Measurements from ENCODE around the gene ID1.
"Not testable (repeated sequence)": the region's sequence is repeated elsewhere in the genome, so short reads cannot be mapped to it uniquely, and the experiment has no call there.

The ID1 gene

GRCh38 chr20:31638317-31638716 lies 33.2 kb downstream of the ID1 start:
- DNase-seq (ENCODE audit: low read depth) = no peak

DNA sequence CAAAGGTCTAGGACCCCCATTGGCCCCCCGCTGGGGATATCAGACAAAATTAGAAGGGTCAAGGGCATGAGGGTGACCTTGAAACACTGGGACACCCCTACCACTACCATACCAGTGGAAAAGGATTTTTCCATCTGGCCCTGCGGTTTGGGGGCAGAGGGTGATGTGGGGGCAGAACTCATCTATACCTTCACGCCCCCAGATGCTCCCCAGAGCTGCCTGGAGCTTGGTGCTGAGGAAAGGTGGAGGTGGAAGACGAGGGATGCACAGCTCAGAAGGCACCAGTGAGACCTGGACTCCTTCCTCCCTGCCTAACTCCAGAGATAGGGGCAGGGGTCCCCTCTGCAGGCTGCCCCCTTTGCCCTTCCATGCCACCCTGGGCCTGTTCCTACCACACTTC lies 33.7 kb downstream of the ID1 start:
- no peak for DNase-seq (ENCODE audit: low read depth)

DNA sequence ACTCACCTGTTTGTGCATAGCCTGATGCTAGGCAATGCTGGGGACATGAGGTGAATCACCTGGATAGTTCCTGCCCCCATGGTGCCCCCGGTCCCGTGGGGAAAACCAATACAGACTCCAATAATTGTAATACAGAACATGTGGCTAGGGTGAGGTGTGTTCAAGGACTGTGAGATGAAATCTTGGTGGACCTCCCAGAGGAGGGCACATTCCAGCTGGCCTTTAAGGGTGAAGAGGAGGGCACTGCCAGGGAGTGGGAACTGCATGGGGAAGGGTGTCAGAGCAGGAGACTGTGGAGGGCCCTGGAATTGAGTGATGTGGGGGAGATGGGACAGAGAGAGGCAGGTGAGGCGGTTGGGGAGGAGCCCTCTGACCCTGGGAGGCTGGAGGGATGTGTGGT lies 35.2 kb downstream of the ID1 start:
- DNase-seq (ENCODE audit: low read depth) = no peak

DNA sequence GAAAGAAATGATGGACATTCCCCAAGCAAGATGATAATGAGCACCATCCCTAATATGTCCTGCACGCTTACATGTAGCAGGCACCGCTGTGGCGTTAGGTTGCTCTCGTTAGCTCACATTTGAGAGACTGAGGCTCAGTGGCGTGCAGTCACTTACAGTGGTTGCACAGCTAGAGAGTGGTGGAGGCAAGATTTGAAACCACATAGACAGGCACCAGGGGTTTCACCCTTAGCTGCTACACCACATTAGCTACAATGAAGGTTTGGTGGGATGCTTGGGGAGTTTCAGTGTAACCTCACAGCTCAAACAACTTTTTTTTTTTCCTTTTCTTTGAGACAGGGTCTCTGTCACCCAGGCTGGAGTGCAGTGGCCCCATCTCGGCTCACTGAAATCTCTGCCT lies 36.3 kb downstream of the ID1 start:
- DNase-seq (ENCODE audit: low read depth) = no peak

GRCh38 chr20:31642837-31643236 lies 37.7 kb downstream of the ID1 start:
- DNase-seq (ENCODE audit: low read depth) = no peak

DNA sequence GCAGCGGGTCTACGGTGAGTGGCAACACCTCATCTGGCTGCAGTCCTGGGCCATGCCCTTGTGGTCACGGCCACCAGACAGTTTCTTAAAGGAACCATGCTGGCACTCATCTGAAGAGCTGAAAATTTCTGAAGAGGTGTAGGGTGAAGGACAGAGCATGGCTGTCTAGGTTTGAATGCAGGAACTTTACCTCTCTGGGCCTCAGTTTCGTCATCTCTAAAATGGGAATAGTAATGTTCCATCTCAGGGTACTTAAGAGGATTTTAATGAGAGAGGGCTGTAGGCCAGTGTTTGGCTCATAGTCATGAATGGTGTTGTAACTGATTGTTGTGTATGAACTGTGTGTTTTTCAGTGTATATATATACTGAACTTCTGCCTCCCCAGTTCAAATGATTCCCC lies 38.4 kb downstream of the ID1 start:
- DNase-seq (ENCODE audit: low read depth) = no peak

GRCh38 chr20:31644701-31645100 lies 39.6 kb downstream of the ID1 start:
- no peak for DNase-seq (ENCODE audit: low read depth)

DNA sequence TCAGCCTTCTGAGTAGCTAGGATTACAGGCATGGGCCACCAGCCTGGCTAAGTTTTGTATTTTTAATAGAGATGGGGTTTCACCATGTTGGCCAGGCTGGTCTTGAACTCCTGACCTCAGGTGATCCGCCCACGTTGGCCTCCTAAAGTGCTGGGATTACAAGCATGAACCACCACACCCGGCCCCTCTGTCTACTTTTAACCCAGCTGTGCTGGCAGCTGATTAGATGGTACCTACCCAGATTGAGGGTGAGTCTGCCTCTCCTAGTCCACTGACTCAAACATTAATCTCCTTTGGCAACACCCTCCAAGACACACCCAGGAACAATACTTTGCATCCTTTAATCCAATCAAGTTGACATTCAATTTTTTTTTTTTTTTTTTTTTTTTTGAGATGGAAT lies 43.0 kb downstream of the ID1 start:
- not testable (repeated sequence) for DNase-seq (ENCODE audit: low read depth)

GRCh38 chr20:31652917-31653396 lies 47.9 kb downstream of the ID1 start:
- no peak for DNase-seq (ENCODE audit: low read depth)

DNA sequence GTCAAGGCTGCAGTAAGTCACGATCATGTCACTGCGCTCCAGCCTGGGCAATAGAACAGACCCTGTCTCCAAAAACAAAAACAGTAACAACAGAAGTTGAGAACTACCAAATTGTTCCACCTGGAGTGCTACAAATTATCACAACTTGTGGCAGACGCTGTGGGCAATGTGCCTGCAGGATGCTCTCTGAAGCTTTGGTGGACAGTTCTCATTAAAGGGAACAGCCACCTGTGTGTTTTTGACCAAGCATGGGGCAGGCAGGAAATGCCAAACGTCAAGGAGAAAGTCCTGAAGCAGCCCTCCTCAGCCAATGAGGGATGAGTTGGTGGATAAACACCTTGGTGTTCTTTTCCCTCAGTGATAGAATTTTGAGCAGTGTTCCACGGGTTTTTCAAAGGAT lies 48.5 kb downstream of the ID1 start:
- no peak for DNase-seq (ENCODE audit: low read depth)

GRCh38 chr20:31654534-31654933 lies 49.4 kb downstream of the ID1 start:
- no peak for DNase-seq (ENCODE audit: low read depth)
